ENCODE data around the gene ALG2. TPM values are rescaled to one million over a fixed set of nuclear protein-coding genes. Genes with fewer than 3 reads are reported as not detected.

Gene ALG2
- total RNA-seq, 1 donor from 2014 or later: 17.1 TPM

DNA sequence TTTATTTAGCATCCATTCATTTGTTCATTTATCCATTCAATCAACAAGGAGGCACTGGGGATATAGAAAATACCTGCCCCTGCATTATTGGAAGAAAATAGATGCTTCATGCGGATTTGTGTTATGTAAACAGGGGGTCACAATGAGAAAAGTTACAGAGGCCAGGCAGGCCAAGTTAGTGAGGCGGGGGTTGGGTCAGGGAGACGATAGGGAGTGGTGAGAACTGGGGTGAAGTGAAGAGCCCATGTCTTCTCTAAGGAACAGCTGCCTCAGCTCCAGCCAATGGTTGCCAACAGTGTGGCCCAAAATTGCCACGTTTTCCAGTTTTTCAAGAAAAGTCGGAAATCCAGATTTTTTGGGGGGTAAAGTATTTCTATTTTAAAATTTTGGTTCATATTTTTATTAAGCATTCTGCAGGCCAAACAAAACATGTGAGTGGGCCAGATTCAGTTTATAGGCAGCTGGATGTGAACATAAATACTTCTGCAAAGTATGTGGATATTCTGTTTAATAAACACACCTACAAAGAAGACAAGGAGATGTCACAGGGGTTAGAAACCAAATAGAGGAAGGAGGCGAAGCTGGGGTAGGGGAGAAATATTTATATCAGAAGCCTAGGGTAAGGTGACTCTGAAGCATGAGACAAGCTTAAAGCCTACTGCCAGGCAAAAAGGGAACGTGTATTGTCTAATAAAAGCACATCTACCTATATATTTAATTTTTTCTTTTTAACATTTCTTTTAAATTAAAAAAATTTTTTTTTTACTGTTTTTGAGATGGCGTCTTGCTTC is 44.0 kb downstream of the ALG2 start:
- Histone ChIP-seq H3K27me3 (no peaks in the 10 kb centered on the region), H3K4me3 (no peak overlapping the region), H3K9me3 (no peaks in the 10 kb centered on the region), H3K4me1 (no peaks in the 10 kb centered on the region), H3K36me3 (no peaks in the 10 kb centered on the region), H3K27ac (no peak overlapping the region)
- TF ChIP-seq, protein P1, sequence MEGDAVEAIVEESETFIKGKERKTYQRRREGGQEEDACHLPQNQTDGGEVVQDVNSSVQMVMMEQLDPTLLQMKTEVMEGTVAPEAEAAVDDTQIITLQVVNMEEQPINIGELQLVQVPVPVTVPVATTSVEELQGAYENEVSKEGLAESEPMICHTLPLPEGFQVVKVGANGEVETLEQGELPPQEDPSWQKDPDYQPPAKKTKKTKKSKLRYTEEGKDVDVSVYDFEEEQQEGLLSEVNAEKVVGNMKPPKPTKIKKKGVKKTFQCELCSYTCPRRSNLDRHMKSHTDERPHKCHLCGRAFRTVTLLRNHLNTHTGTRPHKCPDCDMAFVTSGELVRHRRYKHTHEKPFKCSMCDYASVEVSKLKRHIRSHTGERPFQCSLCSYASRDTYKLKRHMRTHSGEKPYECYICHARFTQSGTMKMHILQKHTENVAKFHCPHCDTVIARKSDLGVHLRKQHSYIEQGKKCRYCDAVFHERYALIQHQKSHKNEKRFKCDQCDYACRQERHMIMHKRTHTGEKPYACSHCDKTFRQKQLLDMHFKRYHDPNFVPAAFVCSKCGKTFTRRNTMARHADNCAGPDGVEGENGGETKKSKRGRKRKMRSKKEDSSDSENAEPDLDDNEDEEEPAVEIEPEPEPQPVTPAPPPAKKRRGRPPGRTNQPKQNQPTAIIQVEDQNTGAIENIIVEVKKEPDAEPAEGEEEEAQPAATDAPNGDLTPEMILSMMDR (IDR thresholded peaks at IDR 0.05): no peak
- intact Hi-C loops (cut with DNase I): no loop called here
- DNase-seq (ENCODE audit: low spot score in 2 of 2): no peak

DNA sequence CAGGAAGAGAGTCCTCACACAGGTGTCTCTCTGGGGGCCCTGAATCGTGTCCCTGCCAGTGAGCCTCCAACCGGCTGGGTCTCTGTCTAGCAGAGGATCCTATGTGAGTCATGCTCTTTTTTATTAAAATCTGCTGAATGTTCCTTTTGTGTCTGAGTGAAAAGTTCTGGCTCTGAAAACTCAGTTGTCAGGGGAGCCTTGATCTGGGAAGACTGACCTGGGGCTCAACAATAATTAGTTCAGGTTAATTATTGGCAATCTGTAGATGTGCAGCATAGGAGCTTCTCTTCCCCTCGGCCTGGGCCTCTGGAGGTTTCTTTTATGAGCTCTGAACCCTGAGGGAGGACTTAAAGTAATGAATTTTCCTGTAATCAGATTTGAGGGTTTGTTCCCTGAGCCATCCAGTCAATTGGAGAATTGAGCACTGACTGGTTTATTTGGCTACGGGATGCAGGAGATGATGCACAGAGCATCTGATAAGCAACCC is 45.2 kb downstream of the ALG2 start:
- Histone ChIP-seq H3K4me3 (no peak overlapping the region), H3K4me1 (no peaks in the 10 kb centered on the region), H3K36me3 (no peaks in the 10 kb centered on the region), H3K27me3 (no peaks in the 10 kb centered on the region), H3K27ac (no peak overlapping the region), H3K9me3 (no peaks in the 10 kb centered on the region)
- TF ChIP-seq, protein P1 (IDR thresholded peaks at IDR 0.05): no peak
- intact Hi-C loops (cut with DNase I): no loop called here
- no peak for DNase-seq (ENCODE audit: low spot score in 2 of 2)

DNA sequence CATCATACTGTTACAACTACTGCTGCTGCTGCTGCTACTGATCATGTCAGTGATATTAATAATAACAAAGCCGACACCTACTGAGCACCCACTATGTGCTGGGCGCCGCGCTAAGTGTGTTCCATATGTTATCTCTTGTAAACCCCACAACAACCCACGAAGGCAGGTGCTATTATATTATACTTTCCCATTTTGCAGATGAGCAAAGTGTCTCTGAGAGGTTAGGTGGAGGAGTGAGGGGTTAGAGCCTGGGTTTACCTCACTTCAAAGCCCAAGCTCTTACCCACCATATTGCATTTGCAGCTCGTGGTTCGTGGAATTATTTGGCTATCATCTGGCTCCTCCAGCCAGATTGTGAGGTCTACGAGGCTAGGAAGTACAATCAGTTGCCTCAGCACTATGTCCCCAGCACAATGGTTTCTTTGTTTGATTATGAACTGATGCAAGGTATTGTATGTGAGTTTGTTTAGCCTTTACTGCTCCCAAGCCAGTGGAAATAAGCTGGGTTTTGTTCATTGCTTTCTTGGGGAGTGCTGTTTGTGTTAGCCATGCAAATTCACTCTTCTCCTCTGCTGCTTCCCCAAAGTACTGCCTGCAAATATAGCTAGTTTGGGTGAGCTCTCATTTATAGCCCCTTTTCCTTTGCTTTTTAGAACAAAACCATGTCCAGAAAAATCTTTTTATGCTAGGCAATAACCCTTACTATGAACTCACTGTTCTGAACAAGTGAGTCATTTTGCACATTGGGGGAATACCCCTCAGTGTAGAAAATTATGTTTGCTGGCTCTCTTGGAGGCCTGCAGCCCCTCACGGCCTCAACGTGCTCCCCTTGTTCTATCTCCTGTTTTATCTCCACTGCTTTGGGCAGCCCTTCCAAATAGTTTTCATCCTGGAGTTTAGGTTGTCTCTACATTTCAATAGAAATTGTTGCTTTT is 47.9 kb downstream of the ALG2 start:
- H3K27ac ChIP-seq: no peak overlapping the region
- DNase-seq (ENCODE audit: low spot score in 2 of 2): no peak
- H3K4me3 ChIP-seq: no peak overlapping the region
- no peaks in the 10 kb centered on the region for H3K27me3 ChIP-seq
- H3K9me3 ChIP-seq: no peaks in the 10 kb centered on the region
- TF ChIP-seq, protein P1 (IDR thresholded peaks at IDR 0.05): no peak
- no peaks in the 10 kb centered on the region for H3K4me1 ChIP-seq
- no peaks in the 10 kb centered on the region for H3K36me3 ChIP-seq
- intact Hi-C loops (cut with DNase I): no loop called here

DNA sequence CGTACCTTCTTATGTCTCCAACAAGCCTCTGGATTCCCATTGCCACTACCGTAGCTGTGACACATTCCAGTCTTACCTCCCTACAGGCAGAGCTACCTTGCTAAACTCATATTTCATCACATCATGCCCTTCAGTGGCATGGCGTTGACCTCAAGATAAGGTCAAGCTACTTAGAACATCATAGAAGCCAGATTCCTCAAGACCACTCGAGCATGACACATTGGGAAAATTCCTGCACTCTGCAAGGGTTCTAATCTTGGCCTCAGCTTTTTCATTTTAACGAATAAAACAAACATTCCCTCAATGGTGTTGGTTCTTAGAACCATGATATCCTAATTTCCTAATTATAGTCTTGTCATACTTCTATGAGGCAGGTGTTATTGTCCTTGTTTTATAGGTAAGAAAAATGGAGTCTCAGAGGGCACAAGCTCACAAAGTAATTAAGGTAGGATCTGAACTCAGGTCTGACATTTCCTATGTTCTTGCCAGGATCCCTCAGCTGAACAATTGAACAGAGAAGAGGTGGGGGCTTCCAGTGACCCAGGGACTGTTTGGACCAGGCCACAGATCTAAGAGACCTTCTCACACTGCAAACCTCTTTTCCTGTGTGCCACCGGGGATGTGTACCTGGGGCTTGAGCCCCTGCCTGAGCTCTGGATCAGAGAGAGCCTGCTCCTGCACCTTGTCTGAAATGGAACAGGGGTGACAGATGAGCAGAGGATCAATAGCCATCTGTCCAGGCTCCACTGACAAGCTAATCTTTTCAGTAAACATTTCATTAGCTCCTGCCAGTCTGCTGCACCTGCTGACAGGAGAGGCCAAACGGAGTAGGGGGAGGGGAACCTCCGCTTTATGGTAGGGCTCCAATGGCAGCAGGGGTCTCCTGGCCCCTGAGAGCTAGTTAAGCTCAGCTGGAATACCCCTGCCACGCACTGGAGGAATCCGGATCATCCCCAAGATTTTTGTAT is 49.3 kb downstream of the ALG2 start:
- Histone ChIP-seq H3K9me3 (no peaks in the 10 kb centered on the region), H3K4me3 (no peak overlapping the region), H3K36me3 (no peaks in the 10 kb centered on the region), H3K27me3 (no peaks in the 10 kb centered on the region), H3K27ac (no peak overlapping the region), H3K4me1 (no peaks in the 10 kb centered on the region)
- TF ChIP-seq, protein P1 (IDR thresholded peaks at IDR 0.05): no peak
- DNase-seq (ENCODE audit: low spot score in 2 of 2): no peak
- intact Hi-C loops (cut with DNase I): no loop called here
